ENCODE measurements around the gene C16orf54. TPM values are rescaled to one million over a fixed set of nuclear protein-coding genes. Genes with fewer than 3 reads are reported as not detected.
"Not testable (repeated sequence)": the region's sequence is repeated elsewhere in the genome, so short reads cannot be mapped to it uniquely, and the experiment has no call there.

C16orf54 gene
- total RNA-seq, 1 experiment from 2014 or later, result not detected

- no peaks in the 10 kb centered on the region for H3K36me3 Mint-ChIP-seq (ENCODE audit: insufficient read depth in 1 of 3, low read depth in 3 of 3)
- H3T11ph ChIP-seq (ENCODE audit: low read length), result no peak overlapping the region
- H3K56ac ChIP-seq (ENCODE audit: insufficient read length, low read depth, low read length), result no peak overlapping the region
- no peak overlapping the region for H2BK12ac ChIP-seq (ENCODE audit: insufficient read length, low read depth, low read length)
- no peak overlapping the region for H3K4ac ChIP-seq (ENCODE audit: low read depth, low read length)
- H3K27me3 ChIP-seq (ENCODE audit: insufficient read depth, low read length), result no peaks in the 10 kb centered on the region
- no peak overlapping the region for H4K8ac ChIP-seq (replicated peaks; ENCODE audit: insufficient read length, low read depth, low read length)
- H3K14ac ChIP-seq (ENCODE audit: insufficient read depth, low read length), result no peak overlapping the region
- H3K4me1 Mint-ChIP-seq, result peaks cover 5 to 17% of the 10 kb centered on the region in 2 experiments; a peak in 2 of 4 replicates
- H2BK120ac ChIP-seq (ENCODE audit: low read depth, low read length, poor library complexity, severe bottlenecking), result no peak overlapping the region
- no CpG with 5 or more reads among the region's 6 CpGs for WGBS (ENCODE audit: extremely low coverage, insufficient read length, low lambda C conversion rate)
- no peak overlapping the region for H2BK15ac ChIP-seq (ENCODE audit: low read depth, low read length)
- no peak overlapping the region for H3K9ac ChIP-seq (ENCODE audit: extremely low read depth, insufficient read length, low read length)
- H4K5ac ChIP-seq (ENCODE audit: insufficient read length, low read depth, low read length), result no peak overlapping the region
- H3K9me3 ChIP-seq (ENCODE audit: control insufficient read depth, low read depth, low read length), result no peaks in the 10 kb centered on the region
- H2AK5ac ChIP-seq (ENCODE audit: insufficient read length, low read length), result no peak overlapping the region
- DNase-seq, result no peak
- H4K91ac ChIP-seq (ENCODE audit: insufficient read length, low read depth, low read length), result no peak overlapping the region
- no peaks in the 10 kb centered on the region for H4K20me1 ChIP-seq (ENCODE audit: control insufficient read depth, insufficient read depth, insufficient read length)
- H3K79me1 ChIP-seq (ENCODE audit: insufficient read depth, low read depth, low read length, poor library complexity, severe bottlenecking), result no peaks in the 10 kb centered on the region
- H3K79me2 ChIP-seq (ENCODE audit: insufficient read depth, low read length), result no peaks in the 10 kb centered on the region
- H3K4me3 Mint-ChIP-seq, result no peak overlapping the region
- no peaks in the 10 kb centered on the region for H3K23me2 ChIP-seq (ENCODE audit: insufficient read length, low read depth, low read length, poor library complexity, severe bottlenecking)
- no peak overlapping the region for H3K27ac ChIP-seq (ENCODE audit: insufficient read length, low read depth, low read length)
- H3K4me2 ChIP-seq (ENCODE audit: insufficient read depth, insufficient read length, low read length), result no peak overlapping the region
- H3K4me1 ChIP-seq (ENCODE audit: insufficient read depth, low read length), result no peaks in the 10 kb centered on the region
- H3K9me3 Mint-ChIP-seq, result no peaks in the 10 kb centered on the region; a peak in 1 of 5 replicates
- no peak; the same call in 2 of the 3 replicates for TF ChIP-seq CTCF (conservative IDR thresholded peaks at IDR 0.05)
- H2BK20ac ChIP-seq (ENCODE audit: low read depth, low read length, poor library complexity, severe bottlenecking), result no peak overlapping the region
- no peak overlapping the region for H2AFZ ChIP-seq (ENCODE audit: low read length)
- H3K27ac Mint-ChIP-seq, result peak overlapping the region in 1 of 3 experiments; percentile 93; a peak in 3 of 7 replicates
- H3K23ac ChIP-seq (ENCODE audit: insufficient read length, low read depth, low read length), result no peak overlapping the region
- H3K18ac ChIP-seq (ENCODE audit: insufficient read length, low read depth, low read length), result no peak overlapping the region
- H3K27me3 Mint-ChIP-seq (ENCODE audit: low read depth), result peaks cover 2% of the 10 kb centered on the region
- H2BK5ac ChIP-seq (ENCODE audit: insufficient read length, low read length), result no peak overlapping the region
Observed at GRCh38 chr16:29757950-29758466, 12.2 kb upstream of the C16orf54 start.

GRCh38 chr16:29757086-29757485 is 11.3 kb upstream of the C16orf54 start:
- H2BK12ac ChIP-seq (ENCODE audit: insufficient read length, low read depth, low read length); H2AK5ac ChIP-seq (ENCODE audit: insufficient read length, low read length); DNase-seq; H3K27me3 ChIP-seq (ENCODE audit: insufficient read depth, low read length); H3K14ac ChIP-seq (ENCODE audit: insufficient read depth, low read length); H3K27me3 Mint-ChIP-seq (ENCODE audit: low read depth); H2BK15ac ChIP-seq (ENCODE audit: low read depth, low read length); H2BK20ac ChIP-seq (ENCODE audit: low read depth, low read length, poor library complexity, severe bottlenecking); H3K4me2 ChIP-seq (ENCODE audit: insufficient read depth, insufficient read length, low read length); H3K9me3 Mint-ChIP-seq; H3K27ac ChIP-seq (ENCODE audit: insufficient read length, low read depth, low read length); H3T11ph ChIP-seq (ENCODE audit: low read length); H3K4me3 Mint-ChIP-seq; H4K91ac ChIP-seq (ENCODE audit: insufficient read length, low read depth, low read length); H3K18ac ChIP-seq (ENCODE audit: insufficient read length, low read depth, low read length); H3K79me1 ChIP-seq (ENCODE audit: insufficient read depth, low read depth, low read length, poor library complexity, severe bottlenecking); H3K4me1 ChIP-seq (ENCODE audit: insufficient read depth, low read length); H4K20me1 ChIP-seq (ENCODE audit: control insufficient read depth, insufficient read depth, insufficient read length); H4K5ac ChIP-seq (ENCODE audit: insufficient read length, low read depth, low read length); H3K23me2 ChIP-seq (ENCODE audit: insufficient read length, low read depth, low read length, poor library complexity, severe bottlenecking); H3K56ac ChIP-seq (ENCODE audit: insufficient read length, low read depth, low read length); H3K27ac Mint-ChIP-seq; H3K79me2 ChIP-seq (ENCODE audit: insufficient read depth, low read length); H3K36me3 Mint-ChIP-seq (ENCODE audit: insufficient read depth in 1 of 3, low read depth in 3 of 3); H2BK5ac ChIP-seq (ENCODE audit: insufficient read length, low read length); H2AFZ ChIP-seq (ENCODE audit: low read length); H3K23ac ChIP-seq (ENCODE audit: insufficient read length, low read depth, low read length); H3K4ac ChIP-seq (ENCODE audit: low read depth, low read length); H3K9me3 ChIP-seq (ENCODE audit: control insufficient read depth, low read depth, low read length); H3K9ac ChIP-seq (ENCODE audit: extremely low read depth, insufficient read length, low read length); H2BK120ac ChIP-seq (ENCODE audit: low read depth, low read length, poor library complexity, severe bottlenecking); H4K8ac ChIP-seq (replicated peaks; ENCODE audit: insufficient read length, low read depth, low read length): not testable (repeated sequence)
- peaks cover 5 to 17% of the 10 kb centered on the region in 2 experiments; a peak in 2 of 4 replicates for H3K4me1 Mint-ChIP-seq
- WGBS (ENCODE audit: extremely low coverage, insufficient read length, low lambda C conversion rate), result no CpG with 5 or more reads among the region's 8 CpGs

All from H9 (cell line).